Lower leg skin (tissue), 4 donors: ENCODE results near the gene BDKRB2. TPM values are rescaled to one million over a fixed set of nuclear protein-coding genes. Genes with fewer than 3 reads are reported as not detected.
A peak's percentile ranks its signal among the peaks of the same experiment; 100 is the strongest.

ENCODE experiments used
- DNase-seq, 2 donors: peaks; one replicate each; pipeline ENCODE4 v3.0.0-alpha.2; 2019; ENCODE audit warnings: low spot score in 2 of 2
- H3K4me3 ChIP-seq: fragments of 200-600 bp; sonication (generic); 2 replicates; pipeline ENCODE4 v1.5.1; 2017; ENCODE audit warnings: mild to moderate bottlenecking, low read depth; ENCODE audit not compliant: poor library complexity, severe bottlenecking
- CTCF ChIP-seq, 3 donors: fragments of 450-650 bp; IDR thresholded peaks; one replicate each; pipeline ENCODE4 v1.5.1; 2016; ENCODE audit warnings: antibody characterized with exemption in 3 of 3, mild to moderate bottlenecking in 3 of 3, moderate library complexity in 2 of 3
- POLR2A ChIP-seq, 2 donors: fragments of 450-650 bp; IDR thresholded peaks; one replicate each; pipeline ENCODE4 v1.6.1; 2016 to 2017; ENCODE audit warnings: antibody characterized with exemption in 2 of 2, mild to moderate bottlenecking in 1 of 2, moderate library complexity in 1 of 2
- WGBS, 2 donors: methylation state at CpG; one replicate each; pipeline ENCODE4 v1.1.5; 2018; 5-methylcytosine and 5-hydroxymethylcytosine counted together
- intact Hi-C: fragments of 100-400 bp; cut with DNase I; formaldehyde crosslinking; loops from one replicate; pipeline ENCODE4 v1.15.0; 2023; ENCODE audit warnings: low total_unique reads
- total RNA-seq, 4 donors: library from RNA; depleted of rRNA; stranded (reverse); fragments of >200 nt; gene quantifications; one replicate each; pipeline ENCODE4 v1.1.0, GENCODE V29; 2016

The BDKRB2 gene
- total RNA-seq, 4 donors from 2014 or later, result 8.3 to 14.8 (median 9.4) TPM

DNA sequence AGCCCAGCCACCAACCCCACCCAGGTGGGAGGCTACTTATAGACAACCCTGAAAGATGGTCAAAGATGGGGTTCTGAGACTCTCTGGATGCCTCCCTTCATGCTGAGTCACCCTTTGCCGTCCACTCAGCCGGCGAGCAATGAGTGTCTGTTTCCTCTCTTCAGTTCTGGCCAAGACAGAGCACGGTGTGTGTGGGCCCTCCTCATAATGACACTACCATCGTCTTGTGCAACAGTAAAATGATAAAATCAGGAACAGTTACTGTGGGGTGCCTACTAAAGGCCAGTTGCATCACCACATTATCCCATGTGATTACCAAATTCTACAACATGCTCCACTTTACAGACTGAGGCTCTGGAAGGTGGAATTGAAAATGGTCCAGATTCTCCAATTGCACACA, 44.4 kb downstream of the BDKRB2 start:
- intact Hi-C loops, result no loop called here
- TF ChIP-seq POLR2A (IDR thresholded peaks at IDR 0.05) (no peak), CTCF (IDR thresholded peaks at IDR 0.05) (no peak)
- peak in 1 of 2 donors; percentile 38 for DNase-seq
- H3K4me3 ChIP-seq, result no peak overlapping the region
- WGBS, 2 donors, result 26 to 47% methylated on average over 5 of the region's 5 CpGs

GRCh38 chr14:96250485-96250884, 45.8 kb downstream of the BDKRB2 start:
- TF ChIP-seq POLR2A (IDR thresholded peaks at IDR 0.05) (no peak), CTCF (IDR thresholded peaks at IDR 0.05) (no peak)
- intact Hi-C loops, result no loop called here
- no peak overlapping the region for H3K4me3 ChIP-seq
- WGBS, 2 donors, result 64 to 69% methylated on average over 3 of the region's 3 CpGs
- no peak for DNase-seq

- intact Hi-C loops, result no loop called here
- H3K4me3 ChIP-seq, result no peak overlapping the region
- 83 to 88% methylated on average over 4 of the region's 4 CpGs for WGBS, 2 donors
- DNase-seq, result no peak
- TF ChIP-seq POLR2A (IDR thresholded peaks at IDR 0.05) (no peak), CTCF (IDR thresholded peaks at IDR 0.05) (no peak)
Observed at GRCh38 chr14:96251656-96252155, 47.1 kb downstream of the BDKRB2 start.

DNA sequence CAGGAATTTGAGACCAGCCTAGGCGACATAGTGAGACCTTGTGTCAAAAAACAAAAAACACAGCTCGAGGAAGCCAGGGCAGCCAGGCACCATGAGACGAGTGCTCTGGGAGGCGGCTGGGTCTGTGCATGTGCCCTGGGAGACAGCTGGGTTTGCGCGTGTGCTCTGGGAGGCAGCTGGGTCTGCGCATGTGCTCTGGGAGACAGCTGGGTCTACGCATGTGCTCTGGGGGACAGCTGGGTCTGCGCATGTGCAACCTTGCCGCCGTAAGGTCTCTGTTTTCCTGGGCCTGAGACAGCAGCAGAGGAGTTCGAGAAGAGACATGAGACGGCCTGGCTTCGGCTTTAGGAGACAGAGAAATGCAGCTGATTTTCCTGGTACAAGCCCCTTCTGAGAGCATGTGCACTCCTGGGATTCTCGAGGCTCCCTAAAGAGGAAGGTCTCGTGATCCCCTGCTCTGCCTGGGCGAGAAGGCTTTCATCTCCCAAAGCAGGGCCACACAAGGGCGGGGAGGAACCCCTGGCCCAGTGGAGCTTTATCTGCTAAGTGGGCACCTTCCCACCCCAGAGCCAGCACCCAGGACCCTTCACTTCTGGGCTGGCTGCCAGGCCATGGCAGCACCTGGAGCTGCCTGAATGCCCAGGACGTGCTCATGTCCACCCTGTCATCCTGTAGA, 47.8 kb downstream of the BDKRB2 start:
- no peak for TF ChIP-seq POLR2A (IDR thresholded peaks at IDR 0.05)

DNA sequence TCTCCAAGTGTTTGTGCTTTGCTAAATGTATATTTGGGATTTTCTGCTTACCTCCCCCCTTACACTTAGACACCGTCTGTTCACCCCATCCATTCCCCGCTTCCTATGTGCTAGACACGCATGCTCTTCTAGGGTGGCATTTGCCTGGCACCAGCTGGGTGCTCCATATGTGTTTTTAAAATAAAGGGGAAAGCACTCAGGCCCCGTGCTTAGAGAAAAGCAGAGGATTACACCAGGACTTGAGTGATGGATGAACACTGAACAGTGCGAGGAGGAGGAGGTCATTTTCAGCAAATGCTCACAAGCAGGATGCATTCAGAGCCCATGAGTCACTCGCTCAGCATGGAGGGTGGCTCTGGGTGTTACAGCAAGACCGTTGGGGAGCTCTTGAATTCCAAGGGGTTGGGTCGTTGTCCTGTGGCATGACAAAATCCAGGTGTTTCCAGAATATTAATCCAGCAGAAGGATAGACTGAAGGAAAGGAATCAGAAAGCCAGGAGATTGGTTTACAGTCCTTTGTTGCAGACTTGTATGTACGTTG, 48.4 kb downstream of the BDKRB2 start:
- intact Hi-C loops, result no loop called here
- H3K4me3 ChIP-seq, result no peak overlapping the region
- WGBS, 2 donors, result 76% methylated on average over 9 of the region's 9 CpGs
- no peak for TF ChIP-seq CTCF (IDR thresholded peaks at IDR 0.05)
- TF ChIP-seq POLR2A (IDR thresholded peaks at IDR 0.05), result no peak
- no peak for DNase-seq

More for the DNA sequence above, 47.8 kb downstream of the BDKRB2 start:
- no peak for DNase-seq
- no peak overlapping the region for H3K4me3 ChIP-seq
- intact Hi-C loops, result no loop called here
- WGBS, 2 donors, result 51 to 90% methylated on average over 15 to 19 of the region's 19 CpGs

DNA sequence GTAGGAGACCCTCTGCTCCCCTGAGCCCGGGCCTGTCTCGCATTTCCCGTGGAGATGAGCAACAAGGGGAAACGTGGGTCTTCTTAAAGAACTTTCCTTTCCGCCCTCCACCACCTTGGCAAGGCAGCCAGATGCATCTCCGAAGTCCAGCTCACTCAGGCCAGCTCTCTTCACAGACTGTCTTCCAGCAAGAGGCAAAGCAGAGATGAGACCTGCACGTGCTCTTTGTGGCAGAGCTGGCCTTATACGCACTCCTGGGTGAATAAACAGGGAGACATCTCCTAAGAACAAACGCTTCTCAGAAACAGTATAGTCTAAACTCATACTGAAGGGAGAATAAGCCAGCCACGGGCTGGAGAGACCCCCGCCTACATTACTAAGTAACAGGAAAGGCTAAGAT, 50.0 kb downstream of the BDKRB2 start:
- intact Hi-C loops, result no loop called here
- 86 to 89% methylated on average over 11 of the region's 11 CpGs for WGBS, 2 donors
- TF ChIP-seq POLR2A (IDR thresholded peaks at IDR 0.05), result no peak
- no peak for TF ChIP-seq CTCF (IDR thresholded peaks at IDR 0.05)
- DNase-seq, result no peak
- no peak overlapping the region for H3K4me3 ChIP-seq
